Retina (tissue), 1 donor: ENCODE data around the gene PEX11B.

Experiments
- DNase-seq: peaks from one replicate; pipeline ENCODE4 v3.0.0-alpha.2; 2016

The PEX11B gene

GRCh38 chr1:145863282-145864018 is 55.1 kb downstream of the PEX11B start:
- no peak for DNase-seq
